Spinal cord (tissue), 10 donors: ENCODE results near the gene GTF3C1. TPM values are rescaled to one million over a fixed set of nuclear protein-coding genes. Genes with fewer than 3 reads are reported as not detected.
"Not testable (repeated sequence)": the region's sequence is repeated elsewhere in the genome, so short reads cannot be mapped to it uniquely, and the experiment has no call there.

ENCODE experiments used
- DNase-seq, 6 donors: peaks; one replicate each; pipeline versions ENCODE4 v3.0.0 to v3.0.0-alpha.2; 2013 to 2015; ENCODE audit warnings: low spot score in 6 of 6, low read depth in 4 of 6
- H3K27ac ChIP-seq: one replicate; pipeline ENCODE4 v1.5.1; 2013; ENCODE audit warnings: low read depth, low read length, control low read depth
- H3K27me3 ChIP-seq: one replicate; pipeline ENCODE4 v1.6.1; 2013; ENCODE audit warnings: low read length; ENCODE audit not compliant: control insufficient read depth, insufficient read depth
- H3K36me3 ChIP-seq: one replicate; pipeline ENCODE4 v1.6.1; 2013; ENCODE audit warnings: low read length; ENCODE audit not compliant: control insufficient read depth, insufficient read depth
- H3K4me1 ChIP-seq: one replicate; pipeline ENCODE4 v1.6.1; 2013; ENCODE audit warnings: low read length; ENCODE audit not compliant: control insufficient read depth, insufficient read depth
- H3K4me3 ChIP-seq: one replicate; pipeline ENCODE4 v1.5.1; 2013; ENCODE audit warnings: low read depth, low read length, control low read depth
- H3K9me3 ChIP-seq: one replicate; pipeline ENCODE4 v1.6.1; 2013; ENCODE audit warnings: low read length; ENCODE audit not compliant: control insufficient read depth, insufficient read depth
- WGBS: methylation state at CpG from one replicate; pipeline ENCODE4 v1.1.5; 2013; ENCODE audit warnings: missing lambda C conversion rate; ENCODE audit not compliant: insufficient coverage; 5-methylcytosine and 5-hydroxymethylcytosine counted together
- polyA plus RNA-seq, 2 donors: library from polyadenylated mRNA; unstranded; fragments of 120-200 nt; gene quantifications; one replicate each; pipeline ENCODE4 v1.2.1, GENCODE V29; 2013; ENCODE audit not compliant: insufficient read length in 2 of 2
- total RNA-seq, 2 donors: library from RNA; depleted of rRNA in 1 of 2; stranded (reverse); fragments of 120-200 nt in 1 of 2; fragments of >200 nt in 1 of 2; gene quantifications; one replicate each; pipeline versions ENCODE4 v1.2.3 to v1.2.4, GENCODE V29; 2013 to 2014
- donor health status: healthy.

The GTF3C1 gene
- total and polyA plus RNA-seq, 4 donors, result 65.8 to 110 (median 93.3) TPM

GRCh38 chr16:27462200-27462845, 87.4 kb downstream of the GTF3C1 start:
- H3K4me3 ChIP-seq, result no peak overlapping the region
- peaks cover 84% of the 10 kb centered on the region for H3K36me3 ChIP-seq
- peaks cover 10% of the 10 kb centered on the region for H3K4me1 ChIP-seq
- no peaks in the 10 kb centered on the region for H3K9me3 ChIP-seq
- no peak for DNase-seq
- no peak overlapping the region for H3K27ac ChIP-seq
- WGBS, result 91% methylated on average over 18 of the region's 18 CpGs
- H3K27me3 ChIP-seq, result no peaks in the 10 kb centered on the region

GRCh38 chr16:27461483-27462171, 88.1 kb downstream of the GTF3C1 start:
- H3K27me3 ChIP-seq, result no peaks in the 10 kb centered on the region
- peaks cover 82% of the 10 kb centered on the region for H3K36me3 ChIP-seq
- no peak overlapping the region for H3K4me3 ChIP-seq
- 81% methylated on average over 15 of the region's 16 CpGs for WGBS
- H3K4me1 ChIP-seq, result peaks cover 10% of the 10 kb centered on the region
- no peaks in the 10 kb centered on the region for H3K9me3 ChIP-seq
- no peak overlapping the region for H3K27ac ChIP-seq
- DNase-seq, result no peak

GRCh38 chr16:27460663-27461482, 88.8 kb downstream of the GTF3C1 start:
- DNase-seq, result no peak
- no peak overlapping the region for H3K27ac ChIP-seq
- no peaks in the 10 kb centered on the region for H3K27me3 ChIP-seq
- H3K9me3 ChIP-seq, result no peaks in the 10 kb centered on the region
- peaks cover 10% of the 10 kb centered on the region for H3K4me1 ChIP-seq
- no peak overlapping the region for H3K4me3 ChIP-seq
- peaks cover 76% of the 10 kb centered on the region for H3K36me3 ChIP-seq
- WGBS, result 88% methylated on average over 20 of the region's 20 CpGs

- DNase-seq, result no peak
- H3K27me3 ChIP-seq, result no peaks in the 10 kb centered on the region
- no peak overlapping the region for H3K4me3 ChIP-seq
- no peak overlapping the region for H3K27ac ChIP-seq
- WGBS, result 93% methylated on average over 4 of the region's 4 CpGs
- H3K9me3 ChIP-seq, result no peaks in the 10 kb centered on the region
- H3K36me3 ChIP-seq, result peaks cover 73% of the 10 kb centered on the region
- H3K4me1 ChIP-seq, result peaks cover 14% of the 10 kb centered on the region
Measured at GRCh38 chr16:27460213-27460612, 89.5 kb downstream of the GTF3C1 start.

- Histone ChIP-seq H3K9me3 (no peaks in the 10 kb centered on the region), H3K36me3 (peaks cover 62% of the 10 kb centered on the region), H3K27me3 (no peaks in the 10 kb centered on the region), H3K4me1 (peaks cover 14% of the 10 kb centered on the region), H3K27ac (no peak overlapping the region), H3K4me3 (no peak overlapping the region)
- WGBS, result 79% methylated on average over 5 of the region's 5 CpGs
- DNase-seq, result no peak
Measured at GRCh38 chr16:27458987-27459688, 90.6 kb downstream of the GTF3C1 start.

GRCh38 chr16:27458258-27458657, 91.5 kb downstream of the GTF3C1 start:
- H3K36me3 ChIP-seq, result peaks cover 53% of the 10 kb centered on the region
- no peak overlapping the region for H3K4me3 ChIP-seq
- peaks cover 14% of the 10 kb centered on the region for H3K4me1 ChIP-seq
- H3K27ac ChIP-seq, result no peak overlapping the region
- no peak for DNase-seq
- WGBS, result 80% methylated on average over 1 of the region's 5 CpGs
- no peaks in the 10 kb centered on the region for H3K27me3 ChIP-seq
- H3K9me3 ChIP-seq, result no peaks in the 10 kb centered on the region

- not testable (repeated sequence) for H3K27ac ChIP-seq
Measured at GRCh38 chr16:27457605-27457900, 92.2 kb downstream of the GTF3C1 start.

GRCh38 chr16:27455700-27456099, 94.0 kb downstream of the GTF3C1 start:
- DNase-seq, result no peak
- Histone ChIP-seq H3K9me3 (no peaks in the 10 kb centered on the region), H3K4me3 (no peak overlapping the region), H3K27ac (no peak overlapping the region), H3K27me3 (peaks cover 2% of the 10 kb centered on the region), H3K4me1 (peaks cover 5% of the 10 kb centered on the region), H3K36me3 (peaks cover 28% of the 10 kb centered on the region)
- WGBS, result 73% methylated on average over 10 of the region's 12 CpGs

More at GRCh38 chr16:27457605-27457900, 92.2 kb downstream of the GTF3C1 start:
- H3K4me3 ChIP-seq, H3K27me3 ChIP-seq, H3K9me3 ChIP-seq, DNase-seq: not testable (repeated sequence)
- Histone ChIP-seq H3K36me3 (peaks cover 46% of the 10 kb centered on the region), H3K4me1 (peaks cover 14% of the 10 kb centered on the region)
- WGBS, result 94% methylated on average over 15 of the region's 17 CpGs

- Histone ChIP-seq H3K4me3 (no peak overlapping the region), H3K27me3 (peaks cover 6% of the 10 kb centered on the region), H3K9me3 (no peaks in the 10 kb centered on the region), H3K27ac (no peak overlapping the region), H3K36me3 (peaks cover 10% of the 10 kb centered on the region), H3K4me1 (peaks cover 17% of the 10 kb centered on the region)
- 83% methylated on average over 1 of the region's 3 CpGs for WGBS
- no peak for DNase-seq
Measured at GRCh38 chr16:27453494-27453825, 96.3 kb downstream of the GTF3C1 start.
